HUDEP-2 (cell line): ENCODE measurements around the gene SMARCC2.
A peak's percentile ranks its signal among the peaks of the same experiment; 100 is the strongest.

Experiments used
- DNase-seq, 76 experiments: peaks; one replicate each; lab custom pipeline; 2025; ENCODE audit not compliant: unreplicated experiment in 76 of 76; lab: John Stamatoyannopoulos, UW

SMARCC2 gene

GRCh38 chr12:56189099-56189917, at the start of gene SMARCC2:
Gene SMARCC2, minus strand, starts transcription at chr12:56189483. Its CDS starts 22 bp downstream, at chr12:56189461.
- peak in 72 of 76 experiments; percentile 37 to 87 (median 78) for DNase-seq

- no peak for DNase-seq
Measured at GRCh38 chr12:56237552-56237951, 48.3 kb upstream of the SMARCC2 start.

- no peak for DNase-seq
Measured at GRCh38 chr12:56236985-56237384, 47.7 kb upstream of the SMARCC2 start.

- no peak for DNase-seq
Measured at GRCh38 chr12:56236091-56236490, 46.8 kb upstream of the SMARCC2 start.

GRCh38 chr12:56234746-56235436, 45.6 kb upstream of the SMARCC2 start:
- no peak for DNase-seq

- no peak for DNase-seq
Measured at GRCh38 chr12:56231184-56231582, 41.9 kb upstream of the SMARCC2 start.

GRCh38 chr12:56230432-56231183, 41.3 kb upstream of the SMARCC2 start:
- no peak for DNase-seq

GRCh38 chr12:56229916-56230431, 40.7 kb upstream of the SMARCC2 start, which contains the start of gene SLC39A5:
Gene SLC39A5, plus strand, starts transcription at chr12:56230051. Its CDS starts 1,224 bp downstream, at chr12:56231275.
- DNase-seq: no peak

GRCh38 chr12:56229082-56229481, 39.8 kb upstream of the SMARCC2 start:
- no peak for DNase-seq

GRCh38 chr12:56224954-56225353, 35.7 kb upstream of the SMARCC2 start:
- DNase-seq: no peak

GRCh38 chr12:56224102-56224701, 34.9 kb upstream of the SMARCC2 start, which contains the start of gene NABP2:
Gene NABP2, plus strand, starts transcription at chr12:56224342. Its CDS starts 515 bp downstream, at chr12:56224857.
- DNase-seq: peak in 75 of 76 experiments; percentile 35 to 97 (median 94)

GRCh38 chr12:56223571-56224101, 34.4 kb upstream of the SMARCC2 start:
- peak in 1 of 76 experiments; percentile 64 for DNase-seq

- peak in 3 of 76 experiments; percentile 8 to 45 (median 22) for DNase-seq
Measured at GRCh38 chr12:56222531-56222895, 33.2 kb upstream of the SMARCC2 start.

- peak in 75 of 76 experiments; percentile 57 to 96 (median 88) for DNase-seq
Measured at GRCh38 chr12:56221757-56222530, 32.7 kb upstream of the SMARCC2 start, which contains the start of gene RNF41. Gene RNF41, minus strand, starts transcription at chr12:56221922. Its CDS starts 7,875 bp downstream, at chr12:56214047.

GRCh38 chr12:56221232-56221756, 32.0 kb upstream of the SMARCC2 start:
- peak in 9 of 76 experiments; percentile 8 to 42 (median 18) for DNase-seq

- DNase-seq: peak in 10 of 76 experiments; percentile 8 to 41 (median 18)
Measured at GRCh38 chr12:56220611-56221231, 31.4 kb upstream of the SMARCC2 start.

- no peak for DNase-seq
Measured at GRCh38 chr12:56219840-56220239, 30.6 kb upstream of the SMARCC2 start.

GRCh38 chr12:56216461-56216860, 27.2 kb upstream of the SMARCC2 start:
- DNase-seq: no peak
